NCI-H1694 (cell line): ENCODE results near the gene RNF135.
"Not testable (repeated sequence)": the region's sequence is repeated elsewhere in the genome, so short reads cannot be mapped to it uniquely, and the experiment has no call there.

ENCODE experiments used
- DNase-seq: peaks from one replicate; lab custom pipeline; 2025; lab: John Stamatoyannopoulos, UW

RNF135 gene

DNA sequence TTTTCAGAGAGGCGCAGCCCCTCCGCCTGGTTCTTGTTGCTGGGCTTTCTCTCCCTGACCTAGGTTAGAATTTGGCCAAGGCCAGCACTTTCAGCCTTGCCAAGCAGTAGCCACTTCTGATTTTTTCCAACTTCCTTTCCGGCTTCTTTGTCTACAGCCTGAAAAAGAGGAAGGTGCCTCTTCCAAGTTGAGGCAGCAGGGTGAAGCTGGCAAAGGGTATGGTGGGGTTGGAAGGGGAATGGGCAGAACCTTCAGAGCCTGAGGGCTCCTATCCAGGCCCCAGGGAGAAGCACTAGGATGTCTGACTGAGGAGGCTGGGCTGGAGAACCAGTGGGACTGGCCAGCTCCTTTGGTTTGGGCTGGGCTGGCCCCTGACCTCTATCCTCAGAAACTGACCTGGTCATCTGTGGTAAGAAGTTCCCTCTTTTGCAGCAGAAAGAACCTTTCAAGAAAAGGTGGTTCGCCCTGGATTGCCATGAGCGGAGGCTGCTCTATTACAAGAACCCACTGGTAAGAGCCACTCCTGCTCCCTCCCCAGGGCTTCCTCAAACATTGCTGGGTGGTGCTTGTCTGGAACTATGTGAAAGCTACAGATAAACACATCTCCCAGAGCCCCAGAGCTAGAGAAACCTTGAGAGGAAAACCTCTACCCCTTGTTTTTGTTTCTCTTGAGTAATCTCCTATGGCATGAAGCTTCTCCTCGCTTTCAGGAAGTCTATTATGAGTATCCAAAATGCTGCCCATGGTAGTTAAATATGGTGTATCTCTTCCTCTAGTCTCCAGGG, 16.6 kb upstream of the RNF135 start:
- no peak for DNase-seq

DNA sequence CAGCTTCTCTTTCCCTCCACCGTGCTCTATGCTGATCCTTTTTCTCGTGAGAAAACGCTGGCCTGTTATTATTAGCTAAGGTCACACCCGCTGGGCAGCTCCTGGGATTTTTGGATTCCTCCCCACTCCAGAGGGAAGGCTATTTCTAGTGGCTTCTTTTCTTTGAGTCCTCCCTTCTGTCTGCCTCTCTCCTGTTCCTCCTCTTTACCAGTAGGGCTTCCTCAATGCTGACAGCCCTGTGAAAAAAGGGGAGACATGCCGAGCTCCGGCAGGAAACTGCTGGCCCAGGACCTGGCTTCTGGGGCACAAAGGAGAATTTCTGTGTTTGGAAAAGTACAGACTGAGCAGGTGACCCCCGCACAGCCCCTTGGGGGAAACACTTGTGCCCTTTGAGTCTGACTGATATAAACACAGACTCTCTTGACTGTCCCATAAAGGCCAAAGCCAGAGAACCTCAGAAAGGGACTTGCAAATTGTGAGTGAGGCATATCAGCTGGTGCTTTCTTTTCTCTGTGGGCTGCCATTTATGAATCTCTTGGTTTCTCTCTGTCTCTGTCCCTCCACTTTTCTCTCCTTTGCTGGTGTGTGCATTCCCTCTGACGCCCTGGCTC, 14.0 kb upstream of the RNF135 start:
- DNase-seq = no peak

DNA sequence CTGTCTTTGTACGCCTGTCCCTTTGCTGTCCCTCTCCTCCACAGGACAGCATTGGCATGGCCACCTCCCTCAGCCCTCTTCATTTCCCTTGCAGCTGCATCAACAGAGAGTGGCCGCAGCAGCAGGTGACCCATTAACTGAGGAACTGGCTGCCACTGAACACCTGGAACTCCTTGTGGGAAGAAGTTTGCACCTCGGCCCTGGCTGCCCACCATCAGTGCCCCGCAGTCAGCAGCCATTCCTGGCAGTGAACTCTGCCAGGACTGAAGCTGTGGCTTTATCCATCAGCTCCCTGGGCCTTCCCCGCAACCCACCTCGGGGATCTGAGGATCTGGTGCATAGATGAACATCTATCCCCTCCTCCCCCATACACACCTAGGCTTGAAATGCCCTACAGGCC, 13.1 kb upstream of the RNF135 start:
- DNase-seq = no peak

DNA sequence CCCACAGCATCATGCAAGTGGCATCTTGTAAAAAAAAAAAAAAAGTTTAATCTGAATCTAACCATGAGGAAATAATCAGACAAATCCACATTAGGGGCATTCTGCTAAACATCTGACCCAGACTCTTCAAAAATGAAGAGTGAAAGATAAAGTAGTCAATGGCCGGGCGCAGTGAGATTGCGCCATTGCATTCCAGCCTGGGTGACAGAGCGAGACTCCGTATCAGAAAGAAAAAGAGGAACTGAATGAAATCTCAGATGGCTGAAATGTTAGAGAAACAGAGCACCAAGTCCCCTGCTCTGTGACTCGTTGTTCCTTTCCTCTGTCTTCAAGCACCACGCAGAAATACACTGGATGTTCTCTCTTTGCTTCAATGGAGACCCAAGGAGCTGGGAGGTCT, 12.7 kb upstream of the RNF135 start:
- DNase-seq = no peak

DNA sequence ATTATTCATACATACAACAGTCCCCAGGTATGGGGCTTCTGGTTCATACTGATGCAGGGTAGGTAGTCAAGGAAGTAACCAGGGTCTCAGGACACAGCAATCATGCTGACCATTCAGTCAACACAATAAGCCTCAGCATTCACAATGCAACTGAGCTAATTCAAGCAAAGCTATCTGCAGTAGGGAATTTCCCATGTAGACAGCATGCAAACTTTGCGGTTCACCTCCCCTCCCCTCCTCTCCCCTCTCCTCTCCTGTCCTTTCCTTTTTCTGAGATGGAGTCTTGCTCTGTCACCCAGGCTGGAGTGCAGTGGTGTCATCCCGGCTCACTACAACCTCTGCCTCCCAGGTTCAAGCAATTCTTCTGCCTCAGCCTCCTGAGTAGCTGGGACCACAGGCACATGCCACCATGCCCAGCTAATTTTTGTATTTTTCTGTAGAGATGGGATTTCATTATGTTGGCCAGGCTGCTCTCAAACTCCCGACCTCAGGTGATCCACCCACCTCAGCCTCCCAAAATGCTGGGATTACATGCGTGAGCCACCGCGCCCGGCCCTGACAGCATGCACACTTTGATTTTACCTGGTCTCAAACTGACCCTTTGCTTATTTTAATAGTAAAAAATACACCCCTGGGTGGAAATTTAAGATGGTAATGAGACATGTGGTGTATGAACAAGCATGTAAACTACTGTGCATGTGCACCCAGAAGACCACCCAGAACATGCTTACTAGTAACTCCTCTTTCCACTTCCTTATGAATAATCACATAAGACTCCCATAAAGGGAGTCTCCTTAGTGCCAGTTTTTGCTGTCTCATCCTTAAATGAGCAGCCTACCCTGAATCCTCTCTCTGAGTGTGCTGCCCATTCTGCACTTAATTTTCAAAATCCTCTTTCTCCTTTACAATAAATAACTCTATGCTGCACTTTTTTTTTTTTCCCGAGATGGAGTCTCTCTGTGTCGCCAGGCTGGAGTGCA, 9.3 kb upstream of the RNF135 start:
- DNase-seq = no peak

DNA sequence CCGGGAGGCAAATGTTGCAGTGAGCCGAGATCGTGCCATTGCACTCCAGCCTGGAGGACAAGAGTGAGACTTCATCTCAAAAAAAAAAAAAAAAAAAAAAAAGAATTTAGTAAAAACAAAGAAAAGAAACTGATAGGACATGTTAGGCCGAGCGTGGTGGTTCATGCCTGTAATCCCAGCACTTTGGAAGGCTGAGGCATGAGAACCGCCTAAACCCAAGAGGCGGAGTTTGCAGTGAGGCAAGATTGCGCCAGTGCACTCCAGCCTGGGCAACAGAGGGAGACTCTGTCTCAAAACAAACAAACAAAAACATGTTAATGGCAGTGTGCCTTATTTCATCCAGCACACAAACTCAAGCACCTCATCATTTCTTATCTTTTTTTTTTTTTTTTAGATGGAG, 6.5 kb upstream of the RNF135 start:
- not testable (repeated sequence) for DNase-seq

DNA sequence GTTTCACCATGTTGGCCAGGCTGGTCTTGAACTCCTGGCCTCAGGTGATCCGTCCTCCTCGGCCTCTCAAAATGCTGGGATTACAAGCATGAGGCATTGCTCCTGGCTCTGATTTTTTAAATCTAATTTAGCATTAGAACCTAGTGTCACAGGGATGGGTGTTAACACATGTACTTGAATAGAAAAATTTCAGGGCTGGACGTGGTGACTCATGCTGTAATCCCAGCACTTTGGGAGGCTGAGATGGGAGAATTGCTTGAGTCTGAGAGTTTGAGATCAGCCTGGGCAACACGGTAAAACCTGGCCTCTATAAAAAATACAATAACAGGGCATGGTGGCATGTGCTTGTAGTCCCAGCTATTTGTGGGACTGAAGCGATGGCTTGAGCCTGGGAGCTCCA, 6.0 kb upstream of the RNF135 start:
- no peak for DNase-seq

DNA sequence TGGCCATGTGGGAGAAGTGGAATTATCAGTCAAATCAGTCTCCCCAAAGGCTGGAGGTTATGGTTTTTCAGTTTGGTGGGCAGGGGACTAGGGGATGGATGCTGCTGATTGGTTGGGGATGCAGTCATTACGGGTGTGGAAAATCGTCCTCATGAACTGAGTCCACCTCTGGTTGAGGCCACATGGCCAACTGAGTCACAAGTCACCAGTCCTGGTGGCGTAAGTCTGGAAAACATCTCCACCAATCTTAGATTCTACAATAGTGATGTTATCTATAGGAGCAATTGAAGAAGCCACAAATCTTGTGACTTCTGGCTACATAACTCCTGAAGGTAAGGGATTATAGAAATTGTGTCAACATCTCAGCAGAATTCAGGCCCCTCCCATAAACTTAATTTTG, 5.2 kb upstream of the RNF135 start:
- DNase-seq = no peak

DNA sequence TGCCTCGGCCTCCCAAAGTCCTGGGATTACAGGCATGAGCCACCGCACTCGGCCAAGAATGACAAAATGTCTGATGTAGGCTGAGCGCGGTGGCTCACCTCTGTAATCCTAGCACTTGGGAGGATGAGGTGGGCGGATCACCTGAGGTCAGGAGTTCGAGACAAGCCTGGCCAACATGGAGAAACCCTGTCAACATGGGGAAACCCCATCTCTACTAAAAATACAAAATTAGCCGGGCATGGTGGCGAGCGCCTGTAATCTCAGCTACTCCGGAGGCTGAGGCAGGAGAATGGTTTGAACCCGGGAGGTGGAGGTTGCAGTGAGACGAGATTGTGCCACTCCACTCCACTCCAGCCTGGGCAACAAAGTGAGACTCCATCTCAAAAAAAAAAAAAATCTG, 2.9 kb upstream of the RNF135 start:
- DNase-seq = not testable (repeated sequence)

DNA sequence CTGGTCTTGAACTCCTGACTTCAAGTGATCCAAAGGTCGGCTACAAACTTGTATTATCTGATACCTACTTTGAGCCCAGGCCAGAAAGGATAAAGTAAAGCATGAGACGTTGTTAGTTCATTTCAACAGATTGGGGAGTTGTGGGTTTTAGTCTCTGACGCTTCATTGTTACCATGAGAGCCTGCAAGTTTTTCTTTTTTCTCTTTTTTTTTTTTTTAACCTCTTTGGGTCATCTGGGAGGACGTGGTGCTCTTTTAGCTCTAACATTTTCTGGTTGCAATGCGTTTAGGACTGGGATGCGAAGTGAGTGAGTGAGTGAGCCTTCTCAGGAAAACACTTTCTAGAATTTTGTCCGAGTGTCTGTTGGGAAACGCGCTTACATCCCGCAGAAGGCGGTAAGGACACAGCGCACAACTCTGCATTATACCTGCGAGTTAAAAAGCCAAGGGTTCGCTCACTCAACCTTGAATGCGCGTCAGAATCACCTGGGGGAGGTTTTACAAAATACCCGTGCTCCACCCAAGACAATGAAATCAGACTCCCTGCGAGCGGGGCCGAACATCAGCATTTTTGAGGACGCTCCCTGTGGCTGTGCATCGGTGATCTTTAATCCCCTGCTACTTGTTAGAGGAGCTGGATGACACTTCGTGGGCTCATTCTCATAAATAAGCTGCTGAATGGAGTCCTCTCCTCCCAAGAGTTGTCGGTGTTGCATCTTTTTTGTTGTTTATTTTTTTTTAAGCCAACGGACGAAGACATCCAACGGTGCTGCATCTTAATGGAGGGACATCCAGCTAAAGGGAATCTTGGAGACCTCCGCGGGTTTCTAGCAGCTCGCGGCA, 629 bp upstream of the RNF135 start:
- DNase-seq = no peak

DNA sequence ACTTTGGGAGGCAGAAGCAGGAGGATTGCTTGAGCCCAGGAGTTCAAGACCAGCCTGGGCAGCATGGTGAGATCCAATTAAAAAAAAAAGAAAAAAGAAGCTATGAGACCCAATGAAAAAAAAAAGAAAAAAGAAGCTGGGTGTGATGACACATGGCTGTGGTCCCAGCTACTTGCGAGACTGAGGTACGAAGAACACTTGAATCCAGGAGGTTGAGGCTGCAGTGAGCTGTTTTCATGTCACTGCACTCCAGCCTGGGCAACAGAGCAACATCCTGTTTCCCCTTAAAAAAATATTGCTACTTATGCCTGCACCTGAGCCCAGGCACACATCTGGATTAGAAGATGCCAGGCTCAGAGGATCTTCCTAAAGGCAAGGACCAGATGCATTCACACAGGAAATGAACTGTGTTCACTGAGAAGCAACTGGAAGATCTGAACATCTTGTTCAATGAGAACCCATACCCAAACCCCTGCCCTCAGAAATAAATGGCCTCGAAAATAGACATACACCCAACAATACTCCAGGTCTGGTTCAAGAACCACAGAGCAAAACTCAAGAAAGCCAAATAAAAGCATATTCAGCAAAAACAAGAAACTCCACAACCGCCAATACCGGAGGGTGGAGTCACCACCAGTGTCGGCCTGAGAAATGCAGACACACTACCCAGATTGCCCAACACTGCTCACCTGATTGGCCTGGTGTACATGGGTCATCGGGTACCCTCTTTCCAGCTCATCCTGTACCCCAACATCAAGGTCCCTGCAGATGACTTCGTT, 4.4 kb downstream of the RNF135 start:
- no peak for DNase-seq

DNA sequence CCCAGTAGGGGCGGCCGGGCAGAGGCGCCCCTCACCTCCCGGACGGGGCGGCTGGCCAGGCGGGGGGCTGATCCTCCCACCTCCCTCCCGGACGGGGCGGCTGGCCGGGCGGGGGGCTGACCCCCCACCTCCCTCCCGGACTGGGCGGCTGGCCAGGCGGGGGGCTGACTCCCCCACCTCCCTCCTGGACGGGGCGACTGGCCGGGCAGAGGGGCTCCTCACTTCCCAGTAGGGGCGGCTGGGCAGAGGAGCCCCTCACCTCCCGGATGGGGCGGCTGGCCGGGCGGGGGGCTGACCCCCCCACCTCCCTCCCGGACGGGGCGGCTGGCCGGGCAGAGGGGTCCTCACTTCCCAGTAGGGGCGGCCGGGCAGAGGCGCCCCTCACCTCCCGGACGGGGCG, 9.1 kb downstream of the RNF135 start:
- not testable (repeated sequence) for DNase-seq

DNA sequence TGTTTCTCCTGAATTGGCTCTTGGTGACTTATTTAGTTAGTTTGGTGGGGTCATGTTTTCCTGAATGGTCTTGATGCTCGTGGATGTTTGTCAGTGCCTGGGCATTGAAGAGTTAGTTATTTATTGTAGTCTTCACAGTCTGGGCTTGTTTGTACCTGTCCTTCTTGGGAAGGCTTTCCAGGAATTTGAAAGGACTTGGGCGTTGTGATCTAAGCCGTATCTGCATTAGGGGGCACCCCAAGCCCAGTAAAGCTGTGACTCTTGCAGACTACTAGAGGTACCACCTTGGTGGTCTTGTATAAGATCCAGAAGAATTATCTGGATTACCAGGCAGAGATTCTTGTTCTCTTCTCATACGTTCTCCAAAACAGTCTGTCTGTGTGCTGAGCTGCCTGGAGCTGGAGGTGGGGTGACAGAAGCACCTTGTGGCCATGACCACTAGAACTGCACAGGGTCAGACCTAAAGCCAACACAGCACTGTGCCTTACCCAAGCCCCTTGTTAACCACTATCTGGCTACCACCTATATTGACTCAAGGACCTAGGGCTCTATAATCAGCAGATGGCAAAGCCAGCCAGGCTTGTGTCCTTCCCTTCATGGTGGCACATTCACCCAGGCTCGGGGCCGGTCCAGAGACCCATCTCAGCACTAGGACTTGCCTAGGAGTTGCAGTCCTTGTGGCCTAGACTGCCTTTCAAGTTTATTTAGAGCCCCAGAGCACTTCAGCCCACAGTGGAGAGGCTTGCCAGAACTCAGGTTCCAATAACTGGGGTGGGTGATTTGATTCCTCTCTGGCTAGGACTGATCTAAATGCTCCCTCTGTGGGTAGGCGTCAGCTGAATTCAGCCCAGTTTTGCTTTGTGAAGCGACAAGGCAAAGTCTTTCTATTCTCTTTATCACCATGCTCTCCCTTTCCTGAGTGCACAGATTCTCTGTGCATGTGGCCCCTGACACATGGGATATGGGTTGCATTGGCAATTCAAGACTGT, 11.0 kb downstream of the RNF135 start:
- no peak for DNase-seq

DNA sequence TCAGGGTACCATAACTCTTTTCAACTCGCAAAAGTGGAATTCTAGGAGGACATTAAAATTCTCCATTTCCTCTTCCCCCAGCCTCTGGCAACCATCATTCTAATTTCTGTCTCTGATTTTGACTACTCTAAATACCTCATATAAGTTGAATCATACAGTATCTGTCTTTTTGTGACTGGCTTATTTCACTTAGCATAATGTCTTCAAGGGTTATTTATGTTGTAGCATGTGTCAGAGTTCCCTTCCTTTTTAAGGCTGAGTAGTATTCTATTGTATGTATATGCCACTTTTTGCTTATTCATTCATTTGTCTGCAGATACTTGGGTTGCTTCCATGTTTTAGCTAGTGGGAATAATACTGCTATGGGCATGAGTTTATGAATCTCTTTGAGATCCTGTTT, 12.0 kb downstream of the RNF135 start:
- DNase-seq = no peak

DNA sequence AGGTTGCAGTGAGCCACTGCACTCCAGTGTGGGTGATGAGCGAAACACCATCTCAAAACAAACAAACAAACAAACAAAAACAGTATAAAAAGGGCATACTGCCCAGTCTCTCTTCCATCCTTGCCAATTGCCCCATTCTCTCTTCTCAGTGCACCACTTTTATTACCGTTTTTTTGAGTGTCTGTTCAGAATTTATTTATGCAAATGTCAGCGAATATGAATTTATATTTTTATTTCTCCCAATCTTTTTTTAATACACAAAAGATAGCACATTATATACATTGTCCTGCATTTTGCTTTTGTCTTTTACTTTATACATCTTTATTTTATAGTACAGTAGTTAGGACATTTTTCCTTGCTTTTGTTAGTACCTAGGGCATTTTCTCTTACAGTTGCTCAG, 19.6 kb downstream of the RNF135 start:
- no peak for DNase-seq

DNA sequence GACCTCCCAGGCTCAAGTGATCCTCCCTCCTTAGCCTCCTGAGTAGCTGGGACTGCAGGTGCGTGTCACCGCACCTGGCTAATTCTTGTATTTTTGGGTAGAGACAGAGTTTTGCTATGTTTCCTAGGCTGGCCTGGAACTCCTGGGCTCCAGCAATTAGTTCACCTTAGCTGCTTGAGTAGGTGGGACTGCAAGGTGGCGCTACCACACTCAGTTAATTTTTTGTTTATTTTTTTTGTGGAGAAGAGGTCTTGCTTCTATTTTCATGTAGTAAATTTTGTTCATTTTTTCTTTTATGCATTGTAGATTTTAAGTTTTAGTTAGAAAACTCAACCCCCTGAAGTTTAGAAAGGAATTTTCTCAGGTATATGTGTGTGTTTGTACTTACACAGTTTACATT, 21.7 kb downstream of the RNF135 start:
- DNase-seq = no peak

DNA sequence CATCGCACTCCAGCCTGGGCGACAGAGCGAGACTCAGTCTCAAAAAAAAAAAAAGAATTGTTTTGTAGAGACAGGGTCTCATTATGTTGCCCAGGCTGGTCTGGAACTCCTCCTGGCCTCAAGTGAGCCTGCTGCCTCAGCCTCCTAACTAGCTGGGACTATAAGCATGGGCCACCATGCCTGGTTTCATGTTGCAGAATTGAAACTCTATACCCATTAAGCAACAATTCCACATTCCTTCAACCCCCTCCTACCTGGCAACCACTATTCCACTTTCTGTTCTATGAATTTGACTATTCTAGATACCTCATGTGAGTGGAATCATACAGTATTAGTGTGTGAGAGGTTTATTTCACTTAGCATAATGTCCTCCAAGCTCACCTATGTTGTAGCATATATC, 24.5 kb downstream of the RNF135 start:
- no peak for DNase-seq

DNA sequence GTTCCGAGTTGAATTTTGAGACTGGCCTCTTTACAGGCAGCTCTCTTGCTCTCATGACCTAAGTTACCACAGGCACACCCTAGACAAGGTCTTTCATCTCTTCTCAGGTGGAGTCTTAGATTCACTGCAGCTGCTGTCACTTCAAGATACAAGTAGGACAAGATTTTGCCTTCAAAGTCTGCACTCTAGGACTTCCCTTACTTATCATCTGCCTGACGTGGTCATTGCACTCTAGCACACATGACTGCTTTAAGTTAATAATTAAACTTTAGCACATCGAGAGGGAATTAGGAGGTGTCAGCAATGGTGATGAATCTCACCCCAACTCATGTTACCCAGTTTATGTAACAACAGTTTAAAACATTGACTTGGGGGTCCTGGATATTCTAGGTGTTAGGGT, 25.6 kb downstream of the RNF135 start:
- no peak for DNase-seq

DNA sequence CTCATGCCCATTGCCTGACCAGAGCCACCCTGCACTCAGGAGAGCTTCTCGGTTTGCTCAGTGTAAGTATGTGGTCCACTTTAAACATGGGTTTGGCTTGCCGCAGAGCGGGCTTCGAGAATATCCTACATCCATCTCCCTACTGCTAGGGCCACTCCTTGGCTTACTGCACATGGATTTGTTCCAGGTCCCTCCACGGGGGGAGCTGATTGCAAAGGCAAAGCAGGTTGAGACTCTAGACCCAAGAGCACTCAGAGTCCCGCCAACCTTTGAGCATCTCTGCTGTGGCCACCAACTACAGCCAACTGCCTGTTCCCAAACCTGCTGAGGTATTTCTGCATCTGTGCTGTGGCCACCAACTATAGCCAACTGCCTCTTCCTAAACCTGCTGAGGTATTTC, 26.4 kb downstream of the RNF135 start:
- no peak for DNase-seq

DNA sequence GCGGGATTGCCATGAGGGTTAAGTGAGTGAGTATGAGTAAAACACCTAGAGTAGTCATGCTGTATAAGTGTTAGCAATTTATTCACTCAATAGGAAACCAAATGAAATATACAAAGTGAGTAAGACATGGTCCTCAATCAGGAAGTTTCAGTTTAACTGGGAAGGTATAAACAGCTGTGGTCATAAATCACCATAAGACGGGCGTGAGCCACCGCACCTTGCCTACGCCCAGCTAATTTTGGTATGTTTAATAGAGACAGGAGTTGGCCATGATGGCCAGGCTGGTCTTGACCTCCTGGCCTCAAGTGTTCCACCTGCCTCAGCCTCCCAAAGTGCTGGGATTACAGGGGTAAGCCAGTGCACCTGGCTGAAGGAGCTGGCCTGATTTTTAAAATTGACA, 27.0 kb downstream of the RNF135 start:
- no peak for DNase-seq
